ENCODE results near the gene ADM5.

The ADM5 gene

DNA sequence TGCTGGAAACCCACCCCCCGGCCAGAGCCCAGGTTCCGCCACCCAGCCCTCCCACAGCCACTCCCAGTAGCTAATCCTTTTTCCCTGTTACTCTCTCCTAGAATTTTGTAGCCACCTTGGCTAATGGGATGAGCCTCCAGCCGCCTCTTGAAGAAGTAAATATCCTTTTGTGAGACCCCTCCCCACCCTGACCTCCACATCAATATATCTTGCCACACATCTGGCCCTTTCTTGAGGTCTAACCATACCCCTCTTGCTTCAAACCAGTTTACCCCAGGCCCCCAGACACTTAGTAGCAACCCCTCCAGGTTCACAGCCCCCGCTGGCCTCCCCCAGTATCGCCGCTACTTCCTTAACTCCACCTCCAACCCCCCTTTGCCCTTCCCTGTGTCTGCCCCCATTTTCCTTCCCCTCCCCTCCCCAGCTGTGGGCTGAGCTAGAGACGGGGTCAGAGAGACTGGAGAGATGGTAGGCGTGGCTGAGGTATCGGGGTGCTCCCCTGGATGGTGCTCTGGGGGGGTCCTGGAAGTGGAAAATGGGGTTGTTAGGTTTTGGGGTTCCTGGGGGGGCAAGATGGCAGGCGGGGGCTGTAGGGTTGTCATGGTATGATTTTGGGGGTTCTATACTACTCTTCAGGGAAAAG, 9.5 kb upstream of the ADM5 start:
- FAIRE-seq = no peak
- no peak for DNase-seq (ENCODE audit: low spot score)

DNA sequence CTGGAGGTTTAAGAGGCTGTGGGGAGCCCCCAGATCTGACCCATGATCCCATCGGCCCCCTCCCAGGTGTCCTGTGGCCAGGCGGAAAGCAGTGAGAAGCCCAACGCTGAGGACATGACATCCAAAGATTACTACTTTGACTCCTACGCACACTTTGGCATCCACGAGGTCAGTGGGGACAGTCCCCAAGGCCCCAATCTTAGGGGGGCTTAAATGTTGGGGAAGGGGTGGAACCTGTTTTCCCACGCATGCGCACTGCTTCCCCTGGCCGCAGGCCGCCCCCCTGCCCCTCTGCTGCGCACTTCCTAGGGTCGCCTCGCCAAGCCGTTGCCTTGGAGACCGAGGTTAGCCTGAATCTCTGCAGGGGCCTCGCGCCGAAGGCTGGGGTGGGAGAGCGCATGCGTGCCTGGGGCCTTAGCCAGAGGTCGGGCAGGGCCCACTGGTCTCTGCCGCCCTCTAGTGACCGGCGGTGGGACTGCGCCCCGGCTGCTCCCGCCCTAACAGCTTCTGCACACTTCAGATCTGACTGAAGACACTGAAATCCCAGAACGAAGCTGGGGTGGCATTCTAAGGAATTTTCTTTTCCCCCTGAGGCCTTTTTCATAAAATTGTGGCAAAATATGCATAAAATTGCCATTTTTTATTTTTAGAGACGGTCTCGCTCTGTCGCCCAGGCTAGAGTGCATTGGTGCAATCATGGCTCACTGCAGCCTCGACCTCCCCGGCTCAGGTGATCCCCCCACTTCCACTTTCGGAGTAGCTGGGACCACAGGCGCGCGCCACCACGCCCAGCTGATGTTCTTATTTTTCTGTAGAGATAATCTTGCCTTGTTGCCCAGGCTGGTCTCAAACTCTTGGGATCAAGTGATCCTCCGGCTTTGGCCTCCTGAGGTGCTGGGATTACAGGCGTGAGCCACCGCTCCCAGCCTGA, 8.7 kb upstream of the ADM5 start:
- DNase-seq (ENCODE audit: low spot score) = peak; percentile 70
- no peak for FAIRE-seq

DNA sequence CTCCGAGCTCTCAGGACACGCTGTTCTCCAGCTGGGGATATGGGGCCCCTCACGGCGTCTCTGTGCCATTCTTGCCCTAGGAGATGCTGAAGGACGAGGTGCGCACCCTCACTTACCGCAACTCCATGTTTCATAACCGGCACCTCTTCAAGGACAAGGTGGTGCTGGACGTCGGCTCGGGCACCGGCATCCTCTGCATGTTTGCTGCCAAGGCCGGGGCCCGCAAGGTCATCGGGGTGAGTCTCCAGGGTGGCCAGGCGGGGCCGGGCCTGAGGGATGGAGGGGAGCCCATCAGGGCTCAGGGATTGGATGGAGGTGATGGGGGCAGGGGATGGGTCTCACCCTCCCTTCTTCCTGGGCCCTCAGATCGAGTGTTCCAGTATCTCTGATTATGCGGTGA, 7.6 kb upstream of the ADM5 start:
- no peak for DNase-seq (ENCODE audit: low spot score)
- no peak for FAIRE-seq

DNA sequence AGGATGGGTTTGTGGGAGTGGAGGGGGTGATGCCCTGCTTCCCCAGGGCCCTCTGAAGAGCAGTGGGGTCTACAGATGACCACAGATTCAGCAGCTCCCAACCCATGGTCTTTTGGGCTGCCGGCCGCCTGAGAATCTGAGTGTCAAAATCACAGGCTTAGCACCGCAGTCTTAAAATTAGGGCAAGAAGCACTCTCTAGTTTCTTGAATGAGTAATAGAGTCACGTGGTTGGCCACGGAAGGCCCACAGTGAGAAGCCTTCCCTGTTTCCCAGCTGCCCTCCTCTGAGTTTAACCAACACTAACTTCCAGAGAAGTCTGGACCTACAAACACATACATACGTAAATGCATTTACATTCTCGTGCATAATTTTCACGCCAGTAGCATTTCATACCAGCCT, 7.1 kb upstream of the ADM5 start:
- DNase-seq (ENCODE audit: low spot score) (no peak), FAIRE-seq (no peak)

DNA sequence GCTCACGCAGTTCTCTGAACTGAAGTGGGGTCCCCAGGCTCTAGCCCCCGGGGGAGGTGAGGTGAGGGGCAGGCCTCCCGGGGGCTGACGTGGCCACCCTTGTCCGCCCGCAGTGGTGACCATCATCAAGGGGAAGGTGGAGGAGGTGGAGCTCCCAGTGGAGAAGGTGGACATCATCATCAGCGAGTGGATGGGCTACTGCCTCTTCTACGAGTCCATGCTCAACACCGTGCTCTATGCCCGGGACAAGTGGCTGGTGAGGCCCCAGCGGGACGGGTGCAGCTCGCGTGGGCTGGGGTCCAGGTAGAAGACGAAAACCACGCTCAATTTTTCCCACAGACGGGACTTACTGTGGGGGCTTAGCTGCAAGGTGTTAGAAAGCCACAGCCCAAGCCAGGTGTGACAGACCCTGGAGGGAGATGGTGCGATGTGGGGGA, 5.6 kb upstream of the ADM5 start:
- FAIRE-seq = no peak
- DNase-seq (ENCODE audit: low spot score) = no peak

DNA sequence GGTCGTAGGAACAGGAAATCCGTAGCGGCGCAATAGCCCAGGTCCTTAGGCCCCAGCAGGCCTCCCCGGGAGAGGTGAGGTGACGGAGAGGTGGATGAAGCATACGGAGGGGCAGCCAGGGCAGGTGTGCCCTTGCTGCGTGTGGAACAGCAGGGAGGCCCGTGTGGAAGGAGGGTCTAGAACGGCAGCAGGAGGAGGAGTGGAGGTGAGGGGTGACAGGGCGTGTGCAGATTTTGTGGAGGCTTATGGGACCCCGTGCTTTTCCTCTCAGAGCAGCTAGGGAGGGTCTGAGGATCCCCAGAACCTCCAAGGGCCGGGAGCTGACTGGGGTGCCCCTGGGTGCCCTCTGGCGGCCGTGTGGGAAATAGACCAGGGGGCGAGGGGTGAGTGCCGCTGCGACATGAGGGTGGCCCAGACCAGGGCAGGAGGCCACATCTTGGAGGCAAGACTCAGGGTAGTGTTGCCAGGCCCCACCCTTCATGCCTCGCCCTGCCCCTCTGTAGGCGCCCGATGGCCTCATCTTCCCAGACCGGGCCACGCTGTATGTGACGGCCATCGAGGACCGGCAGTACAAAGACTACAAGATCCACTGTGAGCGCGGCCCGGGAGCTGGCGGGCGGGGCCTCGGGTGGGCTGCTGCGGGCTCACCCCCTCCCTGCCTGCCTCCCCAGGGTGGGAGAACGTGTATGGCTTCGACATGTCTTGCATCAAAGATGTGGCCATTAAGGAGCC, 5.0 kb upstream of the ADM5 start:
- DNase-seq (ENCODE audit: low spot score) (no peak), FAIRE-seq (no peak)

DNA sequence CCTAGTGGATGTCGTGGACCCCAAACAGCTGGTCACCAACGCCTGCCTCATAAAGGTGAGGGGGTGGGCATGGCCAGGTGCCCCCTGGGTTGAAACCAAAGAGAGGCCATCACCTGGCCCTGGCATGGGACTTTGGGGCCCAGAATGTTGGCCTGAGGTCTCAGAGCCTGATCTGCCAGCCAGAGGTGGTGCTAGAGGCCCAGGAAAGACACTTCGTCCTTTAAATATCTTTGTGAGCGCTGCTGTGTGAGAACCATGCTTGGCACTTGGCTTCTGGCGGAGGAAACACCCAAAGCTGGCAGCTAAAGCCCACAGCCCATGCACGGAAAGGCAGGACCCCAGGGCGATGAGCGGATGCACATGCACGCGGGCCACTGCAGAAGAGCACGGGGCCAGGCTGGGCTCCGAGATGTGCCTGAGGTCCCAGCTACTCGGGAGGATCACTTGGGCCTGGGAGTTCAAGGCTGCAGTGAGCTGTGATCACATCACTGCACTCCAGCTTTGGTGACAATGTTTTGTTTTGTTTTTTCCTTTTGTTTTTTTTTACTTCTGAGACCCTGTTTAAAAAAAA, 4.3 kb upstream of the ADM5 start:
- DNase-seq (ENCODE audit: low spot score) (no peak), FAIRE-seq (no peak)

DNA sequence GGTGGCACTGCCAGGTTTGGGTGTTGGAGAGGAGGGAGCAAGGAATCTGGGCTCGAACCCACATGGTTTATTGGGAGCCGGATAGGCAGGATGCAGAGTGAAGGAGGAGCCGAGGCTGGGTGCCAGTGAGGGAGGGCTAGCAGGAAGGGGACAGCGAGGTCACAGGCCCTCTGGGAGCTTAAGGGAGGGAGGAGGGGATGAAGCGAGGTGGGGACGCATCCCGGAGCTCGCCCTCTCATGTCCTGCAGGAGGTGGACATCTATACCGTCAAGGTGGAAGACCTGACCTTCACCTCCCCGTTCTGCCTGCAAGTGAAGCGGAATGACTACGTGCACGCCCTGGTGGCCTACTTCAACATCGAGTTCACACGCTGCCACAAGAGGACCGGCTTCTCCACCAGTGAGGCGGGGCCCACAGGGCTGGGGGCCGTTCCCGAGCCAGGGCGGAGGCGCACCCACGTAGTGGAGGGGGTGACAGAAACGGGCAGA, 3.5 kb upstream of the ADM5 start:
- DNase-seq (ENCODE audit: low spot score) (no peak), FAIRE-seq (no peak)

DNA sequence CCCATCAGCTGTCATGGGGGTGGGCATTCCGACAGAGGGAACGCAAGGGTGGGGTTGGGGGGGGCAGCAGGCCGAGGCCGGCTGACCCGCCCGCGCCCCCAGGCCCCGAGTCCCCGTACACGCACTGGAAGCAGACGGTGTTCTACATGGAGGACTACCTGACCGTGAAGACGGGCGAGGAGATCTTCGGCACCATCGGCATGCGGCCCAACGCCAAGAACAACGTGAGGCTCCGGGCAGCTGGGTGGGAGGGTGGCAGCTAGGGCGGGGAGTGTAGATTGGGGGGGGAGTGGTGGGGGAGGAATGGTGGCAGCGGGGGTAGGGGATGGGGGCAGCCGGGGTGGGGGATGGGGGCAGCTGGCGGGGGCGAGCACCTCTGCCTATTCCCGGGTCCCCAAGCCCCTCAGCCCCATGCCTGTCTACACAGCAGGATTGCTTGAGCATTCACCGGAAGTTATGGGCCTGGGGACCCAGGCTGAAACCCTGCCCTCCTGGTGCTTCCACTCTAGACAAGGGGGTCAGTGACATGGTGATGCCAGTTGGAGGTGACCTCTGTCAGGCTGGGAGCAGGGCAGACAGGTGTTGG, 2.8 kb upstream of the ADM5 start:
- DNase-seq (ENCODE audit: low spot score) (no peak), FAIRE-seq (no peak)

DNA sequence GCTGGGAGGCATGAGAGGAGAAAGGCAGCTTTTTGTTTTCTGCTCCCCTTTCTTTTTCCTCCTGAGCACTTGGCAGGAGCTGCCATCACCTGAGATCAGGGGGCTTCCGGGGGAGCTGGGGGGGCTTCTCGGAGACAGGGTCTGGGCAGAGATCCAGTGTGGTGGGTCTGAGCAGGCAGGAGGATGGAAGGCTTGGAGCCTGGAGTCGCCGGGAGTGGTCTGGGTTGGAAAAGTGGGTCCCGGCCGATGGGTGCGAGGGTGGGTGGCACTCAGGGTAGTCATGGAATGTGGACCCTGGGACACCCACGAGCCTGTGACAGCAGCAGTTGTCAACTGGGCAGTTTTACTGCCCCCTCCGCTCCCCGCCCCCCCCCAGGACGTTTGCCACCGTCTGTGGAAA, 2.2 kb upstream of the ADM5 start:
- FAIRE-seq (no peak), DNase-seq (ENCODE audit: low spot score) (no peak)

DNA sequence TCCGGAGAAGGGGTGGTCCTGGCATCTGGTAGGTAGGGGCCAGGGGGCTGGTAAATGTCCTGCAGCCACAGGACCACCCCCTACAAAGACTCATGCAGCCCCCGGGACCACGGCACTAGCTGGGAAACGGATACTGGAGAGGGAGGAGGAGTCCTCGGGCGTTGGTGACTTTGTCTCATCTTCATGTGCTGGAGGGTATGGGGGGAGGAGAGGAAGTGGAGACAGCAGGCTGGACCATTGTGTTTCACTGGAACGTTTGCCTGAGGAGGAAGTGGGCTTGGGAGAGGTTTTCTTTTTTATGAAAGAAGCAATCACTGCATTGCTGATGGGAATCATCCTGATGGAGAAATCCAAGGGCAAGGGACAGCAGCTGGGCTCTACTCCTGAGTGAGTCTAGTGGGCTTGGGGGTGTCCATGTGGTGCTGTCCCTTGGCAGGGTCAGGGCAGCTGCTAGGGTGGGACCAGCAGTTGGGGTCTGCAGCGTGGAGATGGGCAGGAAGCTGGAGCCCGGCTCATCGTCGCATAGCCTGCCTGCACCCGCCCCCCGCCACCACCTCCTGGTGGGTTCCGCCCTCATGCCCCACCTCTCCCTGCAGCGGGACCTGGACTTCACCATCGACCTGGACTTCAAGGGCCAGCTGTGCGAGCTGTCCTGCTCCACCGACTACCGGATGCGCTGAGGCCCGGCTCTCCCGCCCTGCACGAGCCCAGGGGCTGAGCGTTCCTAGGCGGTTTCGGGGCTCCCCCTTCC, 1.7 kb upstream of the ADM5 start:
- DNase-seq (ENCODE audit: low spot score) = no peak
- FAIRE-seq = no peak

DNA sequence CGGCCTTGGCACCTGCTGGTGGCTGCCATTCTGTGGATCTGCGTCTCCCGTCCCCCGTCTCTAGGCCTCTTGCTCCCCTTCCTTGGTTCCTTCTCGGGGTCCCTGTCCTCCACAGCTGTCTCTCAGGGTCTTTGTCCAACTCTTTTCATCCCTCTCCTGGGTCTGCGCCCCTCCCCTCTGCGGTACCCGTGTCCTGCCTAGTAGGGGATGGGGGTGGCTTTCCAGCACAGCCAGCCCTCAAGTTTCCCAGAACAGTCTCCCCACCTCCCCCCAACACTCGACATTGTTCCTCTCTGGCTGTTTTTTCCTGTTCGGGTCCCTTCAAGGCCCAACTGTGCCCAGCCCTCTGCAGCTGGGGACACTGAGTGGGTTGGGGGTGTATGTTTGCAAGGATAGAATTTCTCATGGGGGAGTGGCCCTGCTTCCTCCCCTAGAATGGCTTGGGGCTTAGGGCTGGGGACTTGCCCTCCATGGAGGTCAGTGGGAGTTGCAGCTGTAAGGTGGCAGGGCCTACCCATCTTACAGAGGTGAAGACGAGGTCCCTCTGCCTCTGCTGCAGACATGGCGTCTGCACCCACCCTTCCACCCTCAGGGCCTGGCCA, 762 bp upstream of the ADM5 start:
- FAIRE-seq (no peak), DNase-seq (ENCODE audit: low spot score) (no peak)

DNA sequence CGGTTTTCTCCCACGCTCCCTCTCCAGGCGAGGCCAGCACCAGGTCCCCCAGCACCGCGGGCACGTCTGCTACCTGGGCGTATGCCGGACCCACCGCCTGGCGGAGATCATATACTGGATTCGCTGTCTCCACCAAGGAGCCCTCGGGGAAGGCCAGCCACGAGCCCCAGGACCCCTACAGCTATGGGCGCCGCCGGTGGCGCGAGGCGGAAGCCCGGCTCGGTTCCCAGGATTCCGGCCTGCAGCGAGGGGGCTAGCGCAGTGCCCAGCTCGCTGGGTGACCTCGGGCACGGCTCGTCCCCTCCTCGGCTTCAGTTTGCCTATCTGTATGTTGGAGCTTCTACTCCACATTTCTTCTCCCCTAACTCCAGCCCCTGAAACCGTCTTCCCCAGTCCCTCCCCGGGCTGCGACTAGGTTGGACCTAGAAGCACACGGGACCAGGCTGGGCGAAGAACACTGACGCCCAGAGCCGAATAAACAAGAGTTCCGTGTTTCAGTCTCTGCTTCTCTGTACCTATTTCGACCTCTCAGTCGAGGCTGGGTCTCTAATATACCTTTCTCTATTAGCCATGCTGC, 773 bp downstream of the ADM5 start:
- FAIRE-seq = no peak
- DNase-seq (ENCODE audit: low spot score) = no peak

DNA sequence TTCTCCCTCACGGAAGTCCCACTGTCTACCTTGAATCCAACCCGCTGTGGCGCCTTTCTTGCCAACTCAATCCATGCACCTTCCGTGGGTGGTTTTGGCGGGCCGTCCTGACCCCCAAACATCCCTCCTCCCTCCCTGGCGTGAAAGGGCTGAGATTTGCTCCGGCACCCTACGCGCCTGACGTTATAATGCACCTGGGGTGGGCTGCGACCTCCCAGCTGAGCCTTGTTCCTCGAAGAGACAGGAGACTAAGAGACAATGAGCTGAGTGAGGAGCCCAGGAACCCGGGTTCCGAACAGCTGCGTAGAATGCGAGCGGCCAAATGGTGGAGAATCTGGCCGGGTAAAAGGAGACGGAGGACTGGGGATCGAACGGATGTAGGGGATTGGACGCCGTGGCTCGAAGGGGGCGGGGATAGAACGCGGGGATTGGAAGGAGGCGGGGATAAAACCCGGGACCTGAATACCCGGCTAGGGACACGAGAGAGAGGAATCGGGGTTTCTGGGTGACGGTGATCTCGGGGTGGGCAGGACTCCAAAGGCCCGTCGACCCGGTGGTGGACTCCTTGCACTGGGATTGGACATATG, 1.4 kb downstream of the ADM5 start, which contains the start of gene CPT1C:
Gene CPT1C, plus strand, starts transcription at position 461 of the 587 bp plus-strand sequence. CDS start 1,137 bp downstream, outside the sequence.
- no peak for DNase-seq (ENCODE audit: low spot score)
- FAIRE-seq = no peak

DNA sequence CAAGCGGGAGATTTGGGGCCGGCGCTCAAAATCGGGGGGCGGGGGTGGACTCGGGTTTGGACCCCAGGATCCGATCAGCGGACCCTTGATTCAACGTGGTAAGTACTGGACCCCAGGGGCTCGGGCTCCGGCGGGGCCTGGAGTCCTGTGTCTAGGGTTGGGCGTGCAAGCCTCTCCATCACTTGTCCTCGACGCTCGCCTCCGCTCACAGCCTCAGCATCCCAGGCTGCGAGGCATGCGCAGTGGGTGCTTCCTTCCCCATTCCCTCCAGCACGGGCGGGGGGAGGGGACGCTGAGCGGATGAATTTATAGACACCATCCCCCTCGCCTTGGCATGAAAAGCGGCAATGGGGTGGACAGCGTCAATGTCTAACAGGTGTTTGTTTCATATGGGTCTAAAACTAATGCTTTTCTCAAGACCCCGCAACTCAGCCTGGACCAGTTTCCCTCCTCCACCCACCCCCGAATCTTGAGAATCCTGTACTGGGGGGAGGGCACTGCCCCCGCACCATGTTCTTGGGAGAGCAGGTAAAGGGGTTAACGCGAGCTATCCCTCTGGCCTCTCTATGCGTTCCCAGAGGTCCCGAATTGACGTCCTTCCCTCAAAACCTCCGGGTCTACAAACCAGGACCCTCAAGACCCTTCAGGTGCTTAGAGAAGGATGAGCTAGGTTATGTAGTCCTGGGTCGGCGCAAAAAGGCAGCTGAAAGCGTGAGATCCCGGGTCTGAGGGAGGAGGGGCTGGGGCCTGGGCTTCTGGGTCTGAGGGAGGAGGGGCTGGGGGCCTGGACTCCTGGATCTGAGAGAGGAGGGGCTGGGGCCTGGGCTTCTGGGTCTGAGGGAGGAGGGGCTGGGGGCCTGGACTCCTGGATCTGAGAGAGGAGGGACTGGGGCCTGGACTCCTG, 2.1 kb downstream of the ADM5 start:
- DNase-seq (ENCODE audit: low spot score) = no peak
- FAIRE-seq = no peak

DNA sequence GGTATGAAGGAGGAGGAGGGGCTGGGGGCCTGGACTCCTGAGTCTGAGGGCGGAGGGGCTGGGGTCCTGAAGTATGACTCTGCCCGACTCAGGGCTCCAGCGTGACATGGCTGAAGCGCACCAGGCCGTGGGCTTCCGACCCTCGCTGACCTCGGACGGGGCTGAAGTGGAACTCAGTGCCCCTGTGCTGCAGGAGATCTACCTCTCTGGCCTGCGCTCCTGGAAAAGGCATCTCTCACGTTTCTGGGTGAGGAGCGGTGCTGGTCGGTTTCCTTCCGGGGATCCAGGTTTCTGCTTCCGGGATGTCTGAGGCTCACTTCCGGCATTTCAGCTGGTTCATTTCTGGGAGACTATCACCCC, 2.7 kb downstream of the ADM5 start:
- no peak for DNase-seq (ENCODE audit: low spot score)
- no peak for FAIRE-seq

DNA sequence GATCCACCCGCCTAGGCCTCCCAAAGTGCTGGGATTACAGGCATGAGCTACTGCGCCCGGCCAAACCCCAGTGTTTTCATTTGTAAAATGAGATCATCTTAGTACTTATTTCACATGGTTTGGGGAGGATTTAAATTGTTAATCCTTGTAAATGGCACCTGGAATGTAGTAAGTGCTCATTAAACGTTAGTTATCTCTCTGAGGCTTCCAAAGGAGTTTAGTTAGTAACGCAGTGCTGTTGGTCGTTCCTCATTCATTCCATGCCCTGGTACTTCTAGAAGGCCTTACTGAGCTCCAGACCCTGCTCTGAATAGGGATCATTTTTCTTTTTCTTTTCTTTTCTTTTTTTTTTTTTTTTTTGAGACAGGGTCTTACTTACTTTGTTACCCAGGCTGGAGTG, 6.7 kb downstream of the ADM5 start:
- DNase-seq (ENCODE audit: low spot score) (no peak), FAIRE-seq (no peak)

DNA sequence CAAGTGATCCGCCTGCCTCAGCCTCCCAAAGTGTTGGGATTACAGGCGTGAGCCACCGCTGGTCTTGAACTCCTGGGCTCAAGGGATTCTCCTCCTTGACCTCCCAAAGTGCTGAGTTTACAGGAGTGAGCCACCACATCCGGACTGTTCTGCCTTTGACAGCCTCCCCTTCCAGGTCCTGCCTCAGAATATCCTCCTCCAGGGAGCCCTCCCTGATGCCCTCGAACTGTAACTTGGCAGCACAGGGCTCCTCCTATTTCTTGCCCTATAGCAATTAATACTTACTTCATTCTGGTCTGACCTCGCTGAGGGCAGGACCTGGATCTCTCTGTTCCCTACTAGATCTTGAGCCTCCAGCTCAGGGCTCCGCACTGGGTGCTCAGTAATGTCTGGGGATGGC, 7.5 kb downstream of the ADM5 start:
- DNase-seq (ENCODE audit: low spot score) = no peak
- FAIRE-seq = no peak

Data from RCC 7860 (cell line).